Activated naive CD4-positive, alpha-beta T cell treated with Interleukin-2 at 50 U/mL for 16 hours (primary cell): Measurements from ENCODE around the gene NXPH3.
"Not testable (repeated sequence)": the region's sequence is repeated elsewhere in the genome, so short reads cannot be mapped to it uniquely, and the experiment has no call there.

Experiments
- DNase-seq: peaks from one replicate; pipeline ENCODE4 v3.0.0-alpha.2; 2020

The NXPH3 gene

DNA sequence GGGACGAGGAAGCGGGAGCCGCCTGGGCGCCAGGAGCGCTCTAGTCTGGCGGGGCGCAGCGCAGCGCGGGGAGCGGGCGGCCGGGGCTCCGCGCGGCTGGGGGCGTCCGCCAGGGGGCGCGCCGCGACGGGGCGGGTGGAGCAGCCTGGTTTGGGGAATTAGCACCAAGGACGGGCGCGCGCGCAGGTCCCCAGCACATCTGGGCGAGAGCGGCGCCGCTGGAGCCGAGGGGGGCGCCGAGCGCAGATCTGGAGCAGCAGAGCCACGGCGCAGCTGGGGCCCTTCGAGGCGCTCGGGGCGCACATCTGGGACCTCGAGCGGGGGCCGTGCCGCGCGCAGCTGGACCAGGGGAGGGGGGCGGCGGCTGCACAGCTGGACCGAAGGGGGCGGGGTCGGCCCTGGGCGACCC, at the start of gene NXPH3:
Gene NXPH3 (plus strand): TSS at position 193 of the 409 bp plus-strand sequence. CDS start 349 bp downstream, outside the sequence.
- DNase-seq: peak; percentile 68

DNA sequence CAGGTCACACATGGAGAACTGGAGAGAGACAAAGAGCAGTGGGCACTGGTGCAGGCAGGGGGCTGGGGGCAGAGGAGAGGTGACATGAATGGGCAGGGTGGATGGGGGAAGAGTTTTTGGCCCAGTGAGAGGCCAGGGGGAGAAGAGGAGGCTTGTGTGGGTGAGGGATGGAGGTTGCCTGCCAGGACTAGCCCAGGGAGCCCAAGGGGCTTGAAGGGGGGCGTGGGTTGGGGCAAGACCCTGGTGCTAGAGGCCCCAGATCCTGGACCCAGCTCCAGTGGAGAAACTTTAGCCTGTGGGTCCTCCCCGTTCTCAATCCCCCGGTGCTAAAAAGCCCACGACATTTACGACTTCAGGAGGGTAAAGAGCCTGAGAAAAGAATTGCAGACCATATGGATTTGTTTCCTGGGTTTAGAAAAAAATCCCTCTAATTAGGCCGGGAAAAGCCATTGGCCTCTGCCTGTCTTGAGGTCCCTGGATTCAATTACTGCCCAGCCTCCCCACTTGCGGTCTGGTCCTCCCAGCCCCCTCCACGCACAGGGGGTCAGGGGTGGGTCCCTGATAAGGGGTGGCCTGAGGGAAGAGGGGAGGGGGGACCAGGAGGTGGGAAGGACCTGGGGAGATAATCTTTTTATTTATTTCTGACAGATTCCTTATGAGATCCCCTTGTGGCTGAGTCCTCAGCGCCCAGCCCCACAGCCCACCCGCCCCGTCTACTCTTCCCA, 47.6 kb upstream of the NXPH3 start:
- no peak for DNase-seq

DNA sequence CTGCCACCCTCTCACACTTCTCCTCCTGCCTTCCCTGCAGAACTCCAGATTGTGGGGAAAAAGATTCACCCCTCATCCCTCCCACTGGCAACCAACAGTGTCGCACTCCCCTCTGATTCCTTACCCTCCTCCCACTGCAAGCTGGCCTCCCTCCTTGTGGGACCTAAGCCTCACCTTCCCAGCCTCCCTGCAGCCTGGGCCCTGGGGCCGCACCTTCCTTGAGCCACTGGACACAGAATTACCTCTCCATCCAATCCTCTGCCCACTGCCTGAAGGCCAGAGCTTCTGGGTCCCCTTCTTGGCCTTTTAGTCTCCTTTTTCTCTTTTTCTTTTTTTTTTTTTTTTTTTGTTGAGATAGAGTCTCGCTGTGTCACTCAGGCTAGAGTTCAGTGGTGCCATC, 46.7 kb upstream of the NXPH3 start:
- no peak for DNase-seq

DNA sequence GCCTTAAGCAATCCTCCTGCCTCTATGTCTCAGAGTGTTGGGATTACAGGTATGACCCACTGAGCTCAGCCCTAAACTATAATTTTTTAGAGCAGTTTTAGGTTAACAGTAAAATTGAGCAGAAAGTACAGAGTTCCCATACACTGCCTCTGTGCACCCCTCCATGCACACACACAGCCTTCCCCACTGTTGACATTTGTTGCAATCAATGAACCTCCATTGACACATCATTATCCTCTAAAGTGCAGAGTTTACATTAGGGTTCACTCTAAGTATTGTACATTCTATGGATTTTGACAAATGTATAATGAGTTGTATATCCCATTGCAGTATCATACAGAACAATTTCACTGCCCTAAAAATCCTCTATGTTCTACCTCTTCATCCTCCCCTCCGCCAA, 45.6 kb upstream of the NXPH3 start:
- no peak for DNase-seq

DNA sequence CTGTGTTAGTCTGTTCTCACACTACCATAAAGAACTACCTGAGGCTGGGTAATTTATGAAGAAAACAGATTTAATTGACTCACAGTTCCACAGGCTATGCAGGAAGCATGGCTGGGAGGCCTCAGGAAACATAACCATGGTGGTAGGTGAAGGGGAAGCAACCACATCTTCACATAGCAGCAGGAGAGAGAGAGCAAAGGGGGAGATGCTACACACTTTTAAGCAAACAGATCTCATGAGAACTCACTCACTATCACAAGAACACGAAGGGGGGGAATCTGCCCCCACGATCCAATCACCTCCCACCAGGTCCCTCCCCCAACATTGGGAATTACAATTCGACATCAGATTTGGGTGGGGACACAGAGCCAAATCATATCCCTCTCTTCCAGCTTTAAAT, 31.8 kb upstream of the NXPH3 start:
- DNase-seq: no peak

DNA sequence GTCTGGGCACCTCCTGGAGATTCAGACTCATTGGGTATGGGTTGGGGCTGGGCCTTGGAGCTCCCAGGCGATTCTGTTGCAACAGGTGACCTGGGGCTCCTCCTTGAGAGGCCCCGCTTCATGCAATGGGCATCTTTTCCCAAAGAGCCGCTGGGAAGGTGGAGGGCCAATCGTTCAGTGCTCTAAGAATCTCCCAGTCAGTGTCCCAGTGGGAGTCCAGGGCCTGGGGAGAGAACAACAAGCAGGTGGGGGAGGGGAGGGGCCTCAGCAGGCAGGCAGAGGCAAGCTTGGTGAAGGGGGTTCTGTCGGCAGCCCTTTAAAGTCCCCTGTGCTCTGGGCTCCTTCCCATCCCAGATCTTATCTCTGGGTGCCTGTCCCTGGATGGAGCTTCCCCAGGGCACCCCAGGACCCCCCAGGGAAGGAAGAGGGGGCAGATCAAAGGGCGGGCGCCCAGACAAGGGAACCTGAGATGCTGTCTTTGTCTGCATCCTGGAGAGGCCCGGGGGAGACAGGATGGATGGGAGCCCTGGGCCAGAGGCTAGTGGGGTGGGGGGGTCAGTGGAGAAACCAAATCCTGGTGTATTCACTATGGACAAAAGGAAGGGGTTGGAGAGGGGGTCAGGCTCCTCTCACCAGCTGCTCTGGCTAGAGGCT, 30.5 kb upstream of the NXPH3 start:
- DNase-seq: no peak

DNA sequence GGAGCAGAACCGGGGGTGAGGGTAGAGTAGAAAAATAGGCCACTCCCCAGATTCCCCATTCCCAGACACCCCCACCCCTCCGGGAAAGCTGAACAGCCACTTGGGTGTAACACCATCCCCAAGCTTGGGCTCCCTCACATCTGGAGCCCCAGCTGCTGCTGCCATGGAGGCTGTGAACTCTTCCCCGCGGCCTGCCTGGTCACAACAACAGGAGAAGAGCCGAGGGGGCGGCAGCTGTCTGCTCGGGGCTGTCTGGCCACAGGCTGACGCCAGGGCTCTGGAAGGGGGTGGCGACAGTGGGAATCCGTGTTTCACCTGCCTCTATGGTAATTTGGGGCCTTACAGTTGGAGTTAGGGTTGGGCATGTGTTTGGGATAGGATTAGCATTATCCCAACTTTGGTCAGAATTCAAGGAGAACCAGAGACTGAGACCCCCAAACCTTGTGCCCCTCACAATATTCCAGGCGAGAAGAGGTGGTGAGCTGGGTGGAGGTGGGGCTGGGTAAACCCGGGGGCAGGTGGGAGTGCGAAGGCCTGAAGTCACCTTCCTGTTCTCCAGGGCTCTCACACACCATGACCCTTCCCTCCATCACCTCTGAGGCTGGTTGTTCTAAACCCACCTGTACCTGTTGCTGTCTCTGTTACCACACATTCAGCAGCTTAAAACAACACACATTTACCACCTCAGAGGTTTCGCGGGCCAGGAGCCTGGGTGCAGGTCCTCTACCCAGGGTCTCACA, 29.7 kb upstream of the NXPH3 start:
- no peak for DNase-seq

DNA sequence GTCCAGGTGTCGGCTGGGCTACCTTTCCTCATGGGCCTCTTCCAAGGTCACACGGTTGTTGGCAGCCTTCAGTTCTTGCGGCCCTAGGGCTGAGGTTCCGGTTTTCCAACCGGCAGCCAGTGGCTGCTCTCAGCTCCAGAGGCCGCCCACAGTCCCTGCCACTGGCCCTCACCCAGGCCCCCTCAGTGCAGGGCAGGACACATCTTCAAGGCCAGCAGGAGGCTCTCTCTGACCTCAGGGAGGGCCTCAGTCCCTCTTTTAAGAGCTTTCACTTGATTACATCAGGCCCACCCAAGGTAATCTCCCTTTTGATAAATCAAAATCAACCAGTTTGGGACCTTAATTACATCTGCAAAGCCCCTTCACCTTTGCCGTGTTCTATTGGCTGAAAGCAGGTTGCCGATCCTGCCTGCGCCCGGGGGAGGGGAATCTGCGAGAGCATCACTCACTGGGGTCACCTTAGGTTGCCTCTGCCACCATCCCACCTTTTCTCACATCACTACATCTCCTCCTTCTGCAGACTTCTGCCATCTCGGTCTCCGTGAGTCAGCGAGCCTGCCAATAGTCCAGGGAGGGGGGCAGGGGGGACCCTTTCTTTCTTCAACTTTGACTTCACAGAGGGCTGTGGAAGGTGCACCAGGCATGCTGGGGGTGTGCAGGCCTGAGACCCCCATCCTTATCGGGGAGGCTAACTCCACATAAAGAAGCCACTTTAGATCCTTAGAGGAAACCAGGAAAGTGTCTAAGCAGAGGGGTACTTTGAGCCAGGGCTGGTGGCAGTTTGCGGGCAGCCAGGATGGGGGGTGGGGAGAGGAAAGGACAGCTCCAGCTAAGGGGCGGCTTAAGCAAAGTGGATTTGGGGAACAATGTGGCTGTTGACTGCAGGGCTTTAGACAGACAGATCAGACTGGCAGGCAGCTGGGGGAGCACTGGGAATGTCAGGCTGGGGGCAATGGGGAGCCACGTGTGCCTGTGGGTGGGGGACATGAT, 28.8 kb upstream of the NXPH3 start:
- no peak for DNase-seq

DNA sequence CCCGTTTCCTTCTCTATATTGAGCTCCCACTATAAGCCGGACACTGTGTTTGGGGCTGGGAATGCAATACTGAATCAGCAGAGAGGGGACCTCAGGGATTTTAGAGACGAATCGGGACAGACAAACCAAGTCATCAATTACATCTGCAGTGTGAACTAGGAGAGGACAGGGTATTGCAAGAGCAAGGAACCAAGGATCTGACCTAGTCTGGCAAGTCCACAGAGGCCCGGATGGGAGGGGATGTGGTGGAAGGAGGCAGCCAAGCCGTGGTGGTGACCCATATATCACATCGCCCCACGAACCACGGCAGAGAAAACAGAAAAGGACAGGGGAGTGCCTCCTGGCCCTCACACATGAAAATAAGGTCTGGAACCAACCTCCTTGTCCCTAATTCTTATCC, 28.1 kb upstream of the NXPH3 start:
- no peak for DNase-seq

DNA sequence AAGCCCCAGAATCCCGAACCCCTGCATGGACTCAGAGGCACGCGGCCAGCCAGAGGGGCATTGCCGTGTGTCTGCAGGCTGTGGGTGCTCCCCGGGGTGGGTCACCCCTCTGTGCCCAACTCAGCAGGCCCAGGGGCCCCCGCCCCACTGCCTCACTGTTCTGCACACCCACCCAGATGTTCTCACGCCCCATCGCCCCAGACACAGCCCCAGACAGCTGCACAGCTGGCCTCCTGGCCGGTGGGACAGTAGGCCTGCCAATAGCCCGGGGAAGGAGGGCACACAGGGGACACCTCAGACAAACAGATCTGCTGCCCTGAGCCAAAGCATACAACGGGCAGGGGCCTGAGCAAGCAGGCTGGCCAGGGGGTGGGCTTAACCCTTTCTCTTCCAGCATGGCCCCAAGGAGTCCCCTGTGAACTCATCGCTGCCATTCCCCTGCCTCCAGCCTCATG, 27.6 kb upstream of the NXPH3 start:
- DNase-seq: no peak

DNA sequence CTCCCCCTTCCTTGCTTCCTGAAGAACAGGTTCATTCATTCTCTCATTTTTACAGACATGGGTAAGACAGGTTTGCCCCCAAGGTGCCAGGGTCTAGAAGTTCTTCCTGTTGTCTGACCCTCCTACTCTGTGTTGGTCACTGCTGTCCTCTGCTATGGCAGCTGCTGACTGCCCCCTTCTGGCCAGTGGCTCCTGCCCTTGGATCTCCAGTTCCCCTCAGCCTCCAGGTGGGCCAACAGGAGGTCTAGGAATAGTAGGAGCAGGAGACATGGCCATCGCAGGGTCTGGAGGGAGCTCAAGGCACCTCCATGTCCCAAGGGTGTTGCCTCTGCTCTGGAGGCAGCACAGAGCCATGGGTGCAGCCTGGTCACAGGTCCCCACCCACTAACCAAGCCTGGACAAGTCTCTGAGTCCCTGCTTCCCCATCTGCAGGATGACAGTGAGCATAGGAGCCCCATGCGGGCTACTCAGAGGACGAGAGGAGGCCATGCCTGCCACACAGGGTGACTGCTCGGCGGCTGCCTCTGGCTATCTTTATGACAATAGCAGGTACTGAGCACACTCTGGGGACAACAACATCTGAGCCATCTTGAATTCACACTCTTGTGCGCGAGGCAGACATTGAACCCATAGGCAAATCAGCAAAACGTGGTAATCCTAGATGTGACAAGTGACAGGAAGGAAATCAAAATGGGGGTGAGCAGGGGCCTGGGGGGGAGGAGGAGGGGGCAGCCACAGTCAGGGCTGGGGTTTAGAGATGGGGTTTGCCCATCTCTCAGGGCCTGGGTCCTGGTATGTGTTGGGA, 27.0 kb upstream of the NXPH3 start:
- DNase-seq: no peak

DNA sequence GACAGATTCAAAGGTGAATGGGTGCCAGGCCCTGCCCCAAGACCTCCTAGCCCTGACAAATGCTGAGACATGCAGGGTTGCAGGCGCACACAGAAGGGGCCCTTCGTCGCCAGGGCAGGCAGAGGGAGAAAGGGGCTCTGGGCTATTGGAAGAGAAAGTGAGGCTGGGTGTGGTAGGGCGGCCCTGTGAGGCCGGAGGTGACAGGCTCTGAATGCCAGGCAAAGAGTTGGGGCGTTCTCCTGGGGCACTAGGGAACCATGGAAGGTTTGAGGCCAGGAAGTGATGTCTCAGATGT, 26.4 kb upstream of the NXPH3 start:
- no peak for DNase-seq

DNA sequence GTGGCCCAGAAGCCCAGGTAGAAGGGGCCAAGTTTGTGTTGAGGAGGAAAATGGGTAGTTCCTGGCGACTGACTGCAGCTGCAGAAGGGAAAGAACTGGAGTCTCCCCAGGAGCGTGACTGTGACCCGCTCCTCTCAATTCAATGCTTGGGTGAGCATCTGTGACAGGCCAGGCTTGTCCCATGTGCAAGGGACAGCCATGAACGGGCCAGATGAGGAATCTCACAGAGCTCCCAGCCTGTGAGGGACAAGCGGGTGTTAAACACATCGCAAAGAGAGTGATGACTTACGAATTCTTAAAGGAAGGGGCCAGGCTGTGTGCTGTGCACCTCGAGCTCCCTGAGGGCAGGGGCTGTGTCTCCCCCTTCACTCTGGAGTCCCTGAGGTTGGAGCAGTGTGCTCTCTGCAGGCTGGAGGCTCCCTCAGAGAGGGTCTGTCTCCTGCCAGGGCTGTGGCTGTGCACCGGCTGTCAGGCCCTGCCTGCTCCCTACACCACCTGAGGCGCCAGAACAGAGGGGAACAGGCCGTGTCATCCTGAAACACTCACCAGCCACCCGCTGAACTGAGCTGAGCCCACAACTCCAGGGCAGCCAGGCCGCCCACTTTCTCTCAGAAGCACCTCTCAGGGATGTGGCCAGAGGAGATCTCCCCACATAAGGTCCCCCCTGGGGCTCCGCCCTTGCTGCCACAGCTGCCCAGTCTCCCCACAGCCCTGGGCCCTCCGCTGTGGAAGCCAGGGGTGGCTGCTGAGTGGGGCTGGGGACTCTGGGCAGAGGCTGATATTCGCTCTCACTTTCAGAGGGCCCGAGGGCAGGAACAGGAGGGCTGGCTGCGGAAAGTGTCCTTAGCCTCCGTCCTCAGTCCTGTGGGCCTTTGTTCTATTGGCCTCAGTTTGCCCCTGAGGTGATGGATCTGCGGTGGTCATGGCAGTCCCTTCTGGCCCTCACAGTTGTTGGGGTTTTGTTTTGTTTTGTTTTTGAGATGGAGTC, 25.7 kb upstream of the NXPH3 start:
- DNase-seq: no peak

DNA sequence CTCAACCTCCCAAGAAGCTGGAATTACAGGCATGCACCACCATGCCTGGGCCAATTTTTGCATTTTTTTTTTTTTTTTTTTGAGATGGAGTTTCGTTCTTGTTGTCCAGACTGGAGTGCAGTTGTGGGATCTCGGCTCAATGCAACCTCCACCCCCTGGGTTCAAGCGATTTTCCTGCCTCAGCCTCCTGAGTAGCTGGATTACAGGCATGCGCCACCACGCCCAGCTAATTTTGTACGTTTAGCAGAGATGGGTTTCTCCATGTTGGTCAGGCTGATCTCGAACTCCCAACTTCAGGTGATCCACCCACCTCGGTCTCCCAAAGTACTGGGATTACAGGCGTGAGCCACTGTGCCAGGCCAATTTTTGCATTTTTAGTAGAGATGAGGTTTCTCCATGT, 24.9 kb upstream of the NXPH3 start:
- not testable (repeated sequence) for DNase-seq

DNA sequence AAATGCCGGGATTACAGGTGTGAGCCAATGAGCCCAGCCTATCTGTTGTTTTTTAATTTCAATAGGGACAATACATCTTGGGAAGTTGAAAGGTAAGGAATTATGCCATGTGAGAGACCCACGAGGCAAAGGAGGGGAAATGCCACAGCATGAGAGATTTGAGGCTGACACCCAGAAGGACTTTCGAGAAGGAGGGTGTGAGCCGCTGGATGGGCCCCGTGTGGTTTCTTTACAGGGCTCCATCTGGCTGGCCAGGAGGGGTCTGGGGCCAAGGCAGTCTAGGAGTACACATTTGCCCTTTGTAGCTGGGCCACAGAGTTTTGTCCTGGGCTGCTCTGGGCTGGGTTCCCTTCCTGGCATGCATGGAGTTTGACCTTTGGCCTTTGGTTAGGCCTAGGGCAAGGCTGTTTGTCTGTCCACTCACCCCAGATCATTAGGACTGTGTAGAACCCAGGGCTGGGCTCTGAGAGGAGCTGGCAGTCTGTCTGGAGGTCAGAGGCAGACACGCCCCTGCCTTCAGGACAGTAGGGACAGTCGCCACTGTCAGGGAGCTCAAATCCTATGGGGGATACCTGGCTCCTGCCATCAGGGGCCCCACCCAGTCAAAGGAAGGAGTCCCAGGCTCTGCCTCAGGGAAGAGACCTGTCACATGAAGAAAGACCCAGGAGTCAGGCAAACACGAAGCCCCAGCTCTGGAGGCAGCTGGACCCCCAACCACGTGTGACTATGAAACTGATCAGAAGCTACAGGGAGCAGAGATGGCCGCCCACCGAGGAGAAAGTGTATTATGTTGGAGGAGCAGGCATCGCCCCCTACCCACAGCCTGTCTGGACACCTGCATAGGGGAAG, 24.2 kb upstream of the NXPH3 start:
- no peak for DNase-seq

DNA sequence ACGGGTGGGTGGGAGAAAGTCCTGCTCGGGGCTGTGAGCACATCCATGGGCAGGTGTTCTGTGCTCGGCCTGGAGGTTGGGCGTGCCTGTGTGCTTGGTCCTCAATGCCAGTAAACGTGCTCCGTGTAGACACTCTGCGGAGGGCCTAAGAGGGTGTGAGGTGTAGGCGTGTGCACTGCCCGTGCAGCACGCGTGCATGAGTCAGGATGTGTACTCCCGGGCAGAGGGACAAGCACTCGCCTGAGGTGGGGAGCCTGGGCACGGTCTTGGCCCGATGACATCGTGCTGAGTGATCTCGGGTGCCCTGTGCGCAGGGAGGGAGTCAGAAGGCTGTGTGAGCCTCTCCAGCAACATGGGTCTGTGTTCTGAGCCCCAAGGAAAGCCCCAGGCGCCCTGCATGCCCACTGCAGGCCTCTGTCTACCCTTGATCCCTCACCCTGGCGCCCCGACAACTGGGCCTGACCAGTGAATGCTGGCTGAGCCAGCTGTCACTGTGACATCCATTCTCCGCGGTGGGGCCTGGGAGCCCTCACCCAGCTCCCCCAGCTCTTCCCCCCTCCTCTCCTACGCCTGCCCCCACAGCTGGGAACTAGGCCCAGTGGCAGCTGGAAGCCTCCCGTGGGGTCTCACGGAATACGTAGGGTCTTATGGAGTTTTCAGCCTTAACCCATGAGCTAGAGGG, 23.5 kb upstream of the NXPH3 start:
- DNase-seq: no peak

DNA sequence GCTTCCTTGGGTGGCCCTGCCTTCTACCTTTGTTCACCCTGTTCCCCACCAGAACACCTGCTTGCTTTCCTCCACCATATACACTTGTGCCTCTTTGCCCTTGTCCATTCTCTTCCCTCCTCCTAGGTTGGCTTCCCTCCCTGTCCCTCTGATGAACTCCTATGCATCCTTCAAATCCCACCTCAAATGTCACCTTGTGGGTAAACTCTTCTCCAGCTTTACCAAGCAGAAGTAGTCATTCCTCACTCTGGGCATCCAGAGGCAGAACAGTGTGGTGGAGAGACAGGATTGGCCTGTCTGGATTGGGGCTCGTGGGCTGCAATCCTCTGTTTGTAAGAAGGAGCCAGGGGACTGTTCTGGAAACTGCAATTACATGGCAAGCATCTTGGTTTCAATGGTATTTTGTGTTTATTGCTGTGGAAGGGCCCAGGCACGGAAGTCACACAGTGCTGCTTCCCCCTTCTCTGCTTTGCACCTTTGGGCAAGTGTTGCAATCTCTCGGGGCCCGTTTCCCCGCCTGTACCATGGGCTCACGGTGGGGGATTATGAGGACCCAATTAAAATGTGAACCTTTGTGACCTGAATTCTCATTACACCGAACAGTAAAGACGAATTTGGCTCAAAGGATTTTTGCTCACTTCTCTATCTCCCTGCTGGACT, 21.9 kb upstream of the NXPH3 start:
- DNase-seq: no peak

DNA sequence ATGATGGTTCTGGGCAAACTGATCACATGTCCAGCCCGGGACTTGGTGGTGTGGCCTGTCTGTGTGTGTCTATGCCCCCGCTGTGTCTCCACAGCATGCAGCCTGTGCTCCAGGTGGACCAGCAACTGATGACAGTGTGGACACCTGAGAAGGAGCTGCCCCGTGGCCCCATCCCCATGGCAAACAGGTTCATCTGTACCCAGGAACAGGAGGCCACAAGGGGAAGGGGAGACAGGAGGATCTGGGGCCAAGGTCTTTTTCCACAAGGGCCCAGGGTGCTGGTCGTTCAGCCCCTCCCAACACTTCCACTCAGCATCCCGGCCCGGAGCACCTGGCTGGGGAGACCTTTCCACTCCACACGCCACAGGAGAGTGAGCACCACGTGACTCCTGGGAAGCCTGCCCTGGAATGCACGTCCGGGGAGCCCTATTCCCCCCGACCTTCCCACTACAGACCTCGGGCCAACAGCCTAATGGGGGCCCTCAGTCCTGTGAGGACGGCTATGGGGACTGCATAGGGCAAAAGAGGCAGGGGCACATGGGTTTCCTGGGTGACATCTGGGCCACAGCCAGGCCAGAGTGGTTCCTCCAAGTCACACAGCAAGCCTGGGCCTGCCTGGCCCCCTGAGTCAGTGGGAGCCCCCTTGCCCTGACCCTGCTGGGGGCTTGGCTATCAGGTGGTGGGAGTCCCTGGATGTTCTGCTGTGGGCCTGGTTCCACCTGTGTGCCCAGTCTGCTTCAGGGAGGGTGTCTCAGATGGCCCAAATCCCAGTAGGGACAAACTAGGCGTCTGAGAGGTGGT, 20.8 kb upstream of the NXPH3 start:
- no peak for DNase-seq
